Measurements from ENCODE around the gene CUL7. TPM values are rescaled to one million over a fixed set of nuclear protein-coding genes. Genes with fewer than 3 reads are reported as not detected.

Gene CUL7
- total and polyA plus RNA-seq, 2 of the 8 experiments (the other 6 are each of a cell fraction or from before 2014, with no cell fraction given): 10.8 to 15.0 TPM

GRCh38 chr6:43013843-43014433 is 39.7 kb downstream of the CUL7 start, which contains the start of the genes KLHDC3 and MEA1 (continued):
- TF ChIP-seq POU5F1 (IDR thresholded peaks at IDR 0.05; ENCODE audit: low read depth, low read length) (no peak), PHF8 (conservative IDR thresholded peaks at IDR 0.05; ENCODE audit: low read depth, low read length) (0 out of 2 replicates have a peak, but pooled peaks have one; percentile 14), CBX8 (IDR thresholded peaks at IDR 0.05; ENCODE audit: borderline replicate concordance, low read depth, low read length) (no peak), EP300 (IDR thresholded peaks at IDR 0.05; ENCODE audit: borderline replicate concordance in 1 of 2, low read depth in 2 of 2, low read length in 2 of 2) (peak in 1 of 2 experiments; percentile 23; a peak in 1 of 3 replicates), EZH2 (IDR thresholded peaks at IDR 0.05; ENCODE audit: low read depth, low read length, severe bottlenecking) (no peak), HDAC2 (IDR thresholded peaks at IDR 0.05; ENCODE audit: borderline replicate concordance in 1 of 2, low read depth in 2 of 2, low read length in 2 of 2) (peak in 1 of 2 experiments; percentile 80; a peak in 2 of 4 replicates), CBX5 (IDR thresholded peaks at IDR 0.05; ENCODE audit: low read depth, low read length) (no peak), CREB1 (IDR thresholded peaks at IDR 0.05) (peak; percentile 87), JUND (IDR thresholded peaks at IDR 0.05; ENCODE audit: low read length) (no peak)
